GM12892 (cell line): ENCODE measurements around the gene SNX8.
A peak's percentile ranks its signal among the peaks of the same experiment; 100 is the strongest.

ENCODE experiments used
- DNase-seq: peaks from one replicate; pipeline ENCODE4 v3.0.0; 2011; ENCODE audit not compliant: insufficient read length
- FAIRE-seq: peaks from 2 replicates; lab custom pipeline; 2011; peaks lifted over from hg19 to GRCh38; lab: Jason Lieb, UNC
- POLR2A ChIP-seq: IDR thresholded peaks from 2 replicates; pipeline ENCODE4 v1.6.1; 2011; ENCODE audit warnings: low read depth, low read length, control low read depth
- POLR2AphosphoS5 ChIP-seq: IDR thresholded peaks from 2 replicates; pipeline ENCODE4 v1.6.1; 2011; ENCODE audit warnings: low read depth, low read length, control low read depth
- TAF1 ChIP-seq: IDR thresholded peaks from 2 replicates; pipeline ENCODE4 v1.6.1; 2011; ENCODE audit warnings: low read depth, mild to moderate bottlenecking, control low read depth, low read length, borderline replicate concordance

Gene SNX8

DNA sequence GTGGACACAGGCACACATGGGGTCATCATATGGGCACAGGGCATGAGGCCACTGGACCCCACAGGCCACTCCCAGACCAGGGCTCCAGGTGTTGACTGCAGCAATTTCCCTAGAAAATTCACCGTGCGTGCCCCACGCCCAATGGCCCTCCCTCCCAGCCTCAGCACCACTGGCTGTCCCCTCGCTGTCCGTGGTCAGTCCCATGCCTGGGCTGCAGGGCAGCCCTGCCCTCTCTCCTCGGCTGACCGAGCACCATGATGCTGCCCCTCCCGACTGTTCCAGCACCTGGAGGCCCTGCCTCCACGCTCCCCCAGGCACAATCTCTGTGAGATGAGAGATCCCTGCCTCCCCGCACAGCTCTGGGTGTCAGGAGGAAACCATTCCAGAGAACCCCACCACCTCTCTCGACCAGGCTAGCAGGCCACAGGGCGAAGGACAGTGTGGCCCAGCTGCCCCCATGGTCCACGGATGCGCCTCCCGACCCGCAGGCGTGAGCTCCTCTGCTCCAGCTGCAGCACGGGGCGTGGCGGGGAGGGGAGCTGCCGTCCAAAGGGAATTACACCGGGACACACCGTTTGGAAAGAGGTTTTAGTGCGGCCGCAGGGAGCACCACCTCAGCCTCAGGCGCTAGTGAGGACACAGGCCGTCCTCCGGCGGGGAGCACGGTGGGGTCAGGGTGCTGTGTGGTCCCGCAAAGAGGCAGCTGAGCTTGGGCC is 59.7 kb downstream of the SNX8 start:
- no peak for FAIRE-seq
- TF ChIP-seq POLR2A: no peak
- no peak for DNase-seq

DNA sequence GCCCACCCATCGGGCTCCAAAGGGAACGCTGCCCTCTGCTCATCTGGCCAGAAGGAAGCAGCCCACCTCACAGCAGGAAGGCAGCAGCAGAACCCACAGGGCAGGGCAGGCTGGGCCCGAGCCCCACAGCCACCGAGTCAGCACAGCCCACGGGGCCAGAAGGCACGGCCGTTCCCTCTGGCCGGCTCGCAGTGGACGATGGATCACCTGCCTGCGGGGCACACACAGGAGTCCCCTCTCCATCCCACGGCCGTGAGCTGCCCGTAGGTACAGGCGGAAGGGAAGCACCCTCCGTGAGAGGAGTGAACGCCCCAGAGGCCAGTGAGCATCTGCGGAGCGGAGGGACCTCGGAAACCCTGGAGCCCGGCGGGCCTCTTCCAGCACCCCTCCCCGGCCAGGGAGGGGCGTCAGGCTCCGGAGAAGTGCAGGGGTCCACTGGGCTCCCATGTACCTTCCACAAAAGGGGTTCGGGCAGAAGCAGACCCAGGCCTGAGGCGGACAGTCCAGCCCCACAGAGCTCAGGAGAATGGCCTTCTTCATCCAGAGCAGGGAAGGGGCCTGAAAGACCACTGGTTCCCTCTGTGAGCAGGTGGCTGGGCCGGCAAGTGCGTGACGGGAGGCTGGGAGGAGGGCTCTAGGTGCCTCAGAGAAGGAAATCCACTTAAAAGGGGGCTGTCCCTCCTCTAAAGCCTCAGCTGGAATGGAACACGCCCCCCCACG is 60.6 kb downstream of the SNX8 start:
- TF ChIP-seq POLR2AphosphoS5: no peak
- TF ChIP-seq POLR2A: 0 out of 2 replicates have a peak, but pooled peaks have one; percentile 8
- no peak for TF ChIP-seq TAF1
- FAIRE-seq: no peak
- DNase-seq: no peak

- TF ChIP-seq TAF1 (no peak), POLR2AphosphoS5 (no peak), POLR2A (no peak)
- FAIRE-seq: no peak
- DNase-seq: no peak
These were observed 61.2 kb downstream of the SNX8 start for GRCh38 chr7:2253021-2253420.

DNA sequence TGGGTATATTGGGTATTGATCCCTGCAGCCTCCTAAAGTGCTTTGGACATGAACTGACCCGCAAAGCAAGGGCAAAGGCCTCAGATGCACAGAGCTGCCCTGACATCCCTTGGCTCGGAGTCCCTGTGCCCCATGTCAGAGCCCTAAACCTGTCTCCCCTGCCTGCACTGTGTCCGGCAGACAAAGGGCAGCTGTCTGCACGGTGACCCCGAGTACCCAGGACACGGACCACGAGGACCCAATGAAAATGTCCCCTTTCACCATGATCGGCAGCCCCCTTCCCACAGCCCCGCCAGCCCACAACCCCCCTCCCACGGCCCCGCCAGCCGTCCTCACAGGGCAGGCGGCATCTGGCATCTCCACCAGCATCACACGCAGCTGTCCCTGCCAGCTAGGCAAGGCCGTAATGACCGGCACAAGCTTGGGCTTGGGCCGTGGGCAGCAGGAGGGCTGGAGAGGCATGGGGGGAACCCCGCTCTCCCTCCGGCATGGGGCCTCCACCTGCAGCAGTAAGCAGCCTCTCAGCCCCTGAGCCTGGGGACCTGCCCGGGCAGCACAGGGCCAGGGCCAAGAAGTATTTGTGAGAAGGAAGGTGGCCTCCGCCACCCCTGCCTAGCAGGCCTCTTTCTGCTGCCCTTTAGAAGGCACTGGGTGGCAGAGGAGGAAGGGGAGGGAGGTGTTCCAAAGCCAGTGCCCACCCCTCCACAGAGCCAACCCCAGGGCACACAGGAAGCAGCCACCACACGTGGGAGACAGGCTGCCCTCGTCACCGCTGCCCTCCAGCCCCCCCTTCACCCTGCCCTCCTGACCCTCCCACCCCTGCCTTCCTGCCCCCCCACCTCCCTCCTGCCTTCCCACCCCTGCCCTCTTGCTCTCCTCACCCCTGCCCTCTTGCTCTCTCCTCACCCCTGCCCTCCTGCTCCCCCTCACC is 62.1 kb downstream of the SNX8 start:
- TF ChIP-seq TAF1: no peak
- TF ChIP-seq POLR2AphosphoS5: no peak; the same call in 1 of the 2 replicates
- TF ChIP-seq POLR2A: no peak
- no peak for DNase-seq
- FAIRE-seq: no peak

- TF ChIP-seq POLR2A (no peak), POLR2AphosphoS5 (no peak), TAF1 (no peak)
- no peak for DNase-seq
- no peak for FAIRE-seq
These were observed 62.9 kb downstream of the SNX8 start for GRCh38 chr7:2251381-2251780.

- no peak for FAIRE-seq
- TF ChIP-seq TAF1 (no peak), POLR2AphosphoS5 (peak; percentile 36; the same call in 1 of the 2 replicates), POLR2A (no peak)
These were observed 64.4 kb downstream of the SNX8 start for GRCh38 chr7:2249744-2250323.

DNA sequence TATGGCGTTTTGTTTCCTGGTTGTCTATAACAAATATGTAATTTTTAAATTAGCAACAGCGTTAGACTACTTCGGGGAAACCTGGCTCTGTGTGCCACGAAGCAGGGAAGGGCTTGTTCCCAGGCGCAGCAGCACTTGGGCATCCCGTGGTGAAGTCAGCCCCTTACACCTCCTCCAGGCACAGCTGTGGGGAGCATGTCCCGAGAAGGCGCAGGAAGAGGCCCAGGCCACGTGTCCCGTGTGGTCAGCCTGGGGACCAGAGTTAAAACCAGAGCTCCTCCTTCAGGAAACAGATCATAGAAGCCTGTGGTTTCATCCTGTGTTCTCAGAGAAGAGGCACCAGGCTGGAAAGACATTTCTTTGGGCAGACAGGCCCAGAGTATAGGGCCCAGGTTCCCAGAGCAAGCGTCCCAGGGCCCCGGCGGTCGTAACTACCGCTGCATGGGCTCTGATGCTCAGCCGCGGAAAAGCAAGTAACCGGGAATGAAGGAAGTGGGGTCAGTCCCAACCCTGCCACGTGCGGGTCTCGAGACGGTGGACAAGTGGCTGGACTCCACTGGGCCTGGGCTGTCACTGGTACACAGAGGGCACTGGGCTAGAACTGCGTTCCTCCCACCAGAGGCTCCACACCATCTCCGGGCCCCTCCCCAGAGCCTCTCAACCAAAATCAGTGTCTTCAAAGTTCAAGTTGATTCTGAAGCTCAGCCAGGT is 65.1 kb downstream of the SNX8 start:
- FAIRE-seq (peak; percentile 82), DNase-seq (no peak)
- 0 out of 2 replicates have a peak, but pooled peaks have one; percentile 4 for TF ChIP-seq POLR2AphosphoS5
- TF ChIP-seq POLR2A: no peak
- no peak for TF ChIP-seq TAF1

More at GRCh38 chr7:2249744-2250323, 64.4 kb downstream of the SNX8 start:
- DNase-seq: no peak

- FAIRE-seq: no peak
- TF ChIP-seq POLR2AphosphoS5 (no peak), POLR2A (no peak), TAF1 (no peak)
- DNase-seq: no peak
These were observed 66.9 kb downstream of the SNX8 start for GRCh38 chr7:2247141-2247995.

- TF ChIP-seq POLR2A (no peak), TAF1 (no peak), POLR2AphosphoS5 (no peak)
- FAIRE-seq: no peak
- DNase-seq: no peak
These were observed 68.2 kb downstream of the SNX8 start for GRCh38 chr7:2245883-2246675.
